ENCODE results near the gene TMEM94.
"Not testable (repeated sequence)": the region's sequence is repeated elsewhere in the genome, so short reads cannot be mapped to it uniquely, and the experiment has no call there.

The TMEM94 gene

GRCh38 chr17:75476752-75477489 lies 20.5 kb downstream of the TMEM94 start:
- DNase-seq (ENCODE audit: low read depth), result no peak

- DNase-seq (ENCODE audit: low read depth), result not testable (repeated sequence)
Observed at GRCh38 chr17:75477490-75477862, 21.0 kb downstream of the TMEM94 start.

GRCh38 chr17:75478508-75478907 lies 22.1 kb downstream of the TMEM94 start:
- DNase-seq (ENCODE audit: low read depth), result no peak

- no peak for DNase-seq (ENCODE audit: low read depth)
Observed at GRCh38 chr17:75480281-75480680, 23.8 kb downstream of the TMEM94 start.

DNA sequence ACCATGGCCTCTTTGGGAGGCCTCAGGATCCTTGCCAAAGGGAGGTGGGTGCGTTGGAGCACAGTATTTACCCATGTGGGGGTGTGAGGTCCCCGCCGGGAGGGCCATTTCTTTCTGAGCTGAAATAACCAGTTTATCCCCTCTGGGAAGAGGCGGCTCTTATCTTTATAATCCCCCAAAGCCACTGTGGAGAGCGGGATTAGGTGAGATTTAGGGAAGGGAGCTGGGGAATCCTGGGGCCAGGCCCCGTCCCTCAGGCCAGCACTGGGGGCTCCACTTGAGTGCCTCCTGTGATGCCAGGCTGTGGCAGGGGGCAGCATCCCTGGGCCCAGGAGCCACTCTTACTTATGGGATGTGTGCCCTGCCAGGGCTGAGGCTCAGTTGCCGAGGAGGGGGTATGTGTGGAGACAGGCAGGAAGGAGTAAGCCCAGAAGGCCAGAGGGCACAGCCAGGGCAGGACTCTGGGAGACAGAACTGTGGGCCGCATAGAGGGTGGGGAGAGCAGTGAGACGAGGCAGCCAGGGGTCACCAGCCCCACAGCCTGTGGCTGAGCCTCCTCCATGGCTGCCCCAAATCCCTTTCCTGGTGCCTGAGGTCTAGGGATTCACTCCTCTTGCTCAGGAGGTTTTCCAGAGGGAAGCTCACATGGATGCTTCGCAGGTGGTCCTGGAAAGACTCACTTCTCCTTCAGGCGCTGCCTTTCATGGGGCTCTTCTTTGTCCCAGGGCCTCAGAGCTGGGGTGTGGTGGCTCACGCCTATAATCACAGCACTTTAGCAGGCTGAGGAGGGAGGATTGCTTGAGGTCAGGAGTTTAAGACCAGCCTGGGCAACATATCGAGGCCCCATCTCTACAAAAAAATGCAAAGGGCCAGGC lies 25.0 kb downstream of the TMEM94 start:
- DNase-seq (ENCODE audit: low read depth), result no peak

DNA sequence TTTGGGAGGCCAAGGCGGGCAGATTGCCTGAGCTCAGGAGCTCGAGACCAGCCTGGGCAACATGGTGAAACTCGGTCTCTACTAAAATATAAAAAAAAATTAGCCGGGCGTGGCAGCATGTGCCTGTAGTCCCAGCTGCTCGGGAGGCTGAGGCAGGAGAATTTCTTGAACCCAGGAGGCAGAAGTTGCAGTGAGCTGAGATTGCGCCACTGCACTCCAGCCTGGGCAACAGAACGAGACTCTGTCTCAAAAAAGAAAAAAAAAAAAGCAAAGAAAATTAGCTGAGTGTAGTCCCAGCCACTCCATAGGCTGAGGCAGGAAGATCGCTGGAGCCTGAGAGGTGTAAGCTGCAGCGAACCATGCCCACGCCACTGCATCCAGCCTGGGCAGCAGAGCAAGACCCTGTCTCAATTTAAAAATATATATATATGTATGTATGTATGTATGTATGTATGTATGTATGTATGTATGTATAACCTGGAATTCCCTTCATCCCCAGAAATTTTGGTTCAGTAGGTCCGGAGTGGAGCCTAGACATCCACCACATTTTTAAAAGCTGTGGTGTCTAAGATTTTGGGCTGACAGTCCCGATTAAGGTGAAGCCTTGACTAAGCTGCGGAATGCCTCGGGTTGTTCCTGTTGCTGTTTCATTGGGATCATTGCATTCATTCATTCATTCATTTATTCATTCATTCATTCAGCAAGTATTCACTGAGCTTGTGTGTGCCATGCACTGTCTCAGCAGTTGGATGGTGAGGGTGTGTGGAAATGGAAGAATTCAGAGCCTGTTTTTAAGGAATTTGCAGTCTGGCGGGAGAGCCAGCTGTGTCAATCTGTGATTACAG lies 25.9 kb downstream of the TMEM94 start:
- no peak for DNase-seq (ENCODE audit: low read depth)

GRCh38 chr17:75485688-75486087 lies 29.3 kb downstream of the TMEM94 start:
- DNase-seq (ENCODE audit: low read depth), result no peak

DNA sequence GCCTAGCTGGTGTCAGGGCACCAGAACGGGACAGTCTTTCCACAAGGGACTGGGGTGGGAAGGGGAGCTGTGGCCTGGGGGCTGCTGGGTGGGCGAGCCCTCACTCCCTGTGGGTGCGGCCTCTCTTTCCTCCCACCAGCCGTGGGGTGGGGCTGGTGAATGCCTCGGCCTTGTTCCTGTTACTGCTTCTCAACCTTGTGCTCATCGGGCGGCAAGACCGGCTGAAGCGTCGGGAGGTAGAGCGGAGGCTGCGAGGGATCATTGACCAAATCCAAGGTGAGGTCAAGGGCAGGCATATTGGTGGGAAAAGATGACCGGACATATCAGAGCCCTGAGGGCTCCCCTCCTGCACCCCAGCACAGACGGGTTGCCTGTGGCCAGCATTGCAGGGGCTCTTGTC lies 29.7 kb downstream of the TMEM94 start:
- DNase-seq (ENCODE audit: low read depth), result no peak

- DNase-seq (ENCODE audit: low read depth), result no peak
Observed at GRCh38 chr17:75486951-75487350, 30.5 kb downstream of the TMEM94 start.

GRCh38 chr17:75487351-75488070 lies 31.1 kb downstream of the TMEM94 start:
- DNase-seq (ENCODE audit: low read depth), result peak; percentile 17

DNA sequence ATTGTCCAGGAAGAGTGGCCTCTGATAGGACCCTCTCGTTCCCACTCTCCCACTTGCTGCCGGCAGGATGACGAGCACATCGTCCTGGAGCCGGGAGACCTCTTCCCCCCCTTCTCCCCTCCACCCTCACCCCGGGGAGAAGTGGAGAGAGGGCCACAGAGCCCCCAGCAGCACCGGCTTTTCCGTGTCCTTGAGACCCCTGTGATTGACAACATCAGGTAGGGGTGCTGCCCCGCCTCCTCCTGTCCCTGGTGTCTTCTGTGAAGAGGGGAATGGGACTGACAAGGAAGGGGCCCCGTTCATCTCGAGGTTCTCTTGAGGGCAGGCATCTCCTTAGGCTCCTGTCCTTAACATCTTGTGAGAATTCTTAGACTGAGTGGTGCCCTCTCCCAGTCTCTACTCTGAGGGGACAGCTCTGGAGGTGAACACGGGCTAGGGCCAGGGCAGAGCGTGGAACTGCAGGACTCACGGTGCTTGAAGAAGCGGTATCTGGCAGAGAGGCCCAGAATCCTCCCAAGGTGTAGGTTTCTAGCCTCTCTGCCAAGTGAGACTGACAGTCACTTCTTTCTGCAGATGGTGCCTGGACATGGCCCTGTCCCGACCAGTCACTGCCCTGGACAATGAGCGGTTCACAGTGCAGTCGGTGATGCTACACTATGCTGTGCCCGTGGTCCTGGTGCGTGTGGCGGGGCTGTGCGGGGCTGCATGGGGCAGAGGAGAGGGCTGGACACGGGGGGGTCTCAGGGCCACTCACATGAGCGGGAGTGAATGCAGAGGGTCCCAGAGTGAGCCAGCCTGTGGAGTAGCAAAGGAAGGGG lies 32.5 kb downstream of the TMEM94 start:
- no peak for DNase-seq (ENCODE audit: low read depth)

- DNase-seq (ENCODE audit: low read depth), result no peak
Observed at GRCh38 chr17:75489511-75489955, 33.1 kb downstream of the TMEM94 start.

GRCh38 chr17:75490173-75490743 lies 33.8 kb downstream of the TMEM94 start:
- no peak for DNase-seq (ENCODE audit: low read depth)

- DNase-seq (ENCODE audit: low read depth), result no peak
Observed at GRCh38 chr17:75490953-75491649, 34.7 kb downstream of the TMEM94 start.

GRCh38 chr17:75491680-75492079 lies 35.2 kb downstream of the TMEM94 start:
- no peak for DNase-seq (ENCODE audit: low read depth)

- no peak for DNase-seq (ENCODE audit: low read depth)
Observed at GRCh38 chr17:75492555-75493168, 36.2 kb downstream of the TMEM94 start.

GRCh38 chr17:75493476-75494129 lies 37.2 kb downstream of the TMEM94 start:
- no peak for DNase-seq (ENCODE audit: low read depth)

DNA sequence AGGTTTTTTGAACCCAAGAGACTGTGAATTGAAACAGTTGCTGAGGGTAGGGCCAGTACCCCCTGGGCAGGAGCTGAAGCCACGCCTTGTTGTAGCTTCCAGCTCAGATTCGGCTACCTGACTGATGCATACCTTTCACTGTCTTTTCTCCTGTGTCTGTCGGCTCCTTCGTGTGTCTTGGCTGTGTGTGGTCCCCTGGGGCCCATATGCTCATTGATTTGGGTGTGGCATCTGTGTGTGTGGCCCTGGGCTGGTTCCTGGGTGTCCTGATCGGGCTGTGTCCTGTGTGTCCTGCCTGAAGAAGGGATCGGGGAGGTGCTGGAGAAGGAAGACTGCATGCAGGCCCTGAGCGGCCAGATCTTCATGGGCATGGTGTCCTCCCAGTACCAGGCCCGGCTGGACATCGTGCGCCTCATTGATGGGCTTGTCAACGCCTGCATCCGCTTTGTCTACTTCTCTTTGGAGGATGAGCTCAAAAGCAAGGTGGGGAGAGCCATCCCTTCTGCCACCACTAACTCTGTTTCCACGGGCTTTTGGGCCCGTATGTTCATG lies 38.0 kb downstream of the TMEM94 start:
- DNase-seq (ENCODE audit: low read depth), result no peak

- DNase-seq (ENCODE audit: low read depth), result no peak
Observed at GRCh38 chr17:75496005-75496404, 39.6 kb downstream of the TMEM94 start.
